HCT116 (cell line): ENCODE data around the gene CIT. TPM values are rescaled to one million over a fixed set of nuclear protein-coding genes. Genes with fewer than 3 reads are reported as not detected.

Experiments
- ATAC-seq: fragments of 200-7000 bp; cut with Tn5 transposase; 2 replicates; pipeline ENCODE4 v1.9.1; 2020; ENCODE audit warnings: mild to moderate bottlenecking, moderate library complexity
- BruUV-seq: library from RNA; stranded (reverse); fragments of 400-500 nt; replicated peaks from 2 replicates; lab custom pipeline; 2021; lab: Mats Ljungman, UMichigan
- CTCF ChIA-PET: fragments of 300-600 bp; sonication (Branson Sonifier 250); formaldehyde crosslinking; loops from one replicate; lab custom pipeline; 2021; ENCODE audit warnings: antibody characterized with exemption; lab: Charles Lee
- POLR2A ChIA-PET: fragments of 300-600, 350-600 bp; sonication (Branson Sonifier 250); formaldehyde crosslinking; loops from one replicate; lab custom pipeline; 2021; ENCODE audit warnings: antibody characterized with exemption; lab: Charles Lee
- RAD21 ChIA-PET, 2 experiments: fragments of 300-600 bp; sonication (Branson Sonifier 250); formaldehyde crosslinking; loops; one replicate each; lab custom pipeline; 2023; ENCODE audit warnings: low total read pairs in 2 of 2; ENCODE audit not compliant: uncharacterized antibody in 2 of 2, unreplicated experiment in 2 of 2, low non-redundant PET in 1 of 2; lab: Charles Lee
- DNase-seq: peaks from one replicate; pipeline ENCODE4 v3.0.0-alpha.2; 2010; ENCODE audit warnings: low read depth, low spot score
- H2AFZ ChIP-seq: fragments of 200-600 bp; shearing (Covaris generic), sonication (generic); 2 replicates; pipeline ENCODE4 v1.6.1; 2017; ENCODE audit warnings: low read depth, mixed run types, mixed read lengths, antibody characterized with exemption, low read length; ENCODE audit not compliant: poor library complexity, severe bottlenecking
- H3K27ac ChIP-seq: 2 replicates; pipeline ENCODE4 v1.5.1; 2012; ENCODE audit warnings: low read depth, low read length
- H3K27me3 ChIP-seq: fragments of 200-600 bp; sonication (generic); 2 replicates; pipeline ENCODE4 v1.6.1; 2016; ENCODE audit warnings: mixed run types, low read length, mixed read lengths; ENCODE audit not compliant: insufficient read depth
- H3K36me3 ChIP-seq, 2 experiments: fragments of 200-500 bp in 1 of 2; fragments of 200-600 bp in 1 of 2; sonication (Bioruptor generic) in 1 of 2; sonication (generic) in 1 of 2; 2 replicates each; pipeline versions ENCODE4 v1.5.1 to v1.6.1; 2014 to 2016; ENCODE audit warnings: low read length in 2 of 2, inconsistent platforms in 1 of 2, mixed read lengths in 1 of 2, mixed run types in 1 of 2; ENCODE audit not compliant: insufficient read depth in 2 of 2, control insufficient read depth in 1 of 2
- H3K4me1 ChIP-seq, 2 experiments: fragments of 200-600 bp in 1 of 2; sonication (generic) in 1 of 2; 2 replicates each; pipeline versions ENCODE4 v1.5.1 to v1.6.1; 2012 to 2017; ENCODE audit warnings: low read length in 2 of 2, inconsistent platforms in 1 of 2, mild to moderate bottlenecking in 1 of 2, mixed read lengths in 1 of 2, mixed run types in 1 of 2, moderate library complexity in 1 of 2; ENCODE audit not compliant: insufficient read depth in 2 of 2, control insufficient read depth in 1 of 2
- H3K4me2 ChIP-seq: fragments of 200-600 bp; sonication (generic); 2 replicates; pipeline ENCODE4 v1.6.1; 2017; ENCODE audit warnings: mixed run types, low read length, mixed read lengths
- H3K4me3 ChIP-seq, 2 experiments: fragments of 200-600 bp in 1 of 2; sonication (generic) in 1 of 2; replicated peaks in 1 of 2; 2 replicates each; pipeline ENCODE4 v1.5.1; 2011 to 2016; ENCODE audit warnings: low read length in 2 of 2, control low read depth in 1 of 2, low read depth in 1 of 2, mild to moderate bottlenecking in 1 of 2, mixed read lengths in 1 of 2, mixed run types in 1 of 2
- H3K79me2 ChIP-seq: fragments of 200-600 bp; sonication (generic); 2 replicates; pipeline ENCODE4 v1.6.1; 2017; ENCODE audit warnings: mild to moderate bottlenecking, mixed run types, low read length, moderate library complexity, mixed read lengths; ENCODE audit not compliant: insufficient read depth
- H3K9ac ChIP-seq: fragments of 200-600 bp; sonication (generic); 2 replicates; pipeline ENCODE4 v1.6.1; 2016; ENCODE audit warnings: low read length, mixed read lengths
- H3K9me2 ChIP-seq: fragments of 200-600 bp; sonication (generic), shearing (Covaris generic); 2 replicates; pipeline ENCODE4 v1.6.1; 2017; ENCODE audit warnings: mixed run types, mild to moderate bottlenecking, moderate library complexity; ENCODE audit not compliant: insufficient read depth
- H3K9me3 ChIP-seq, 2 experiments: fragments of 200-500 bp in 1 of 2; fragments of 200-600 bp in 1 of 2; sonication (Bioruptor generic) in 1 of 2; sonication (generic) in 1 of 2; 2 replicates each; pipeline ENCODE4 v1.6.1; 2014 to 2017; ENCODE audit warnings: low read length in 2 of 2, mixed read lengths in 2 of 2, inconsistent platforms in 1 of 2, low read depth in 1 of 2, mild to moderate bottlenecking in 1 of 2, mixed run types in 1 of 2, moderate library complexity in 1 of 2; ENCODE audit not compliant: control insufficient read depth in 1 of 2, insufficient read depth in 1 of 2
- H4K20me1 ChIP-seq: fragments of 200-600 bp; sonication (generic), shearing (Covaris generic); 2 replicates; pipeline ENCODE4 v1.6.1; 2017; ENCODE audit warnings: mixed run types, mild to moderate bottlenecking, moderate library complexity; ENCODE audit not compliant: insufficient read depth
- CBX3 ChIP-seq: IDR thresholded peaks from 2 replicates; pipeline ENCODE4 v1.6.1; 2012; ENCODE audit warnings: low read depth
- EGR1 ChIP-seq: IDR thresholded peaks from 2 replicates; pipeline ENCODE4 v1.6.1; 2012; ENCODE audit warnings: low read depth
- ELF1 ChIP-seq: IDR thresholded peaks from 2 replicates; pipeline ENCODE4 v1.6.1; 2012; ENCODE audit warnings: low read depth, borderline replicate concordance
- EZH2phosphoT487 ChIP-seq: fragments of 200-600 bp; IDR thresholded peaks from 2 replicates; pipeline ENCODE4 v1.6.1; 2018; ENCODE audit warnings: antibody characterized with exemption, borderline replicate concordance
- FOSL1 ChIP-seq: IDR thresholded peaks from 2 replicates; pipeline ENCODE4 v1.6.1; 2012; ENCODE audit warnings: low read depth
- POLR2A ChIP-seq: IDR thresholded peaks from 2 replicates; pipeline ENCODE4 v1.7.0; 2011; ENCODE audit warnings: borderline replicate concordance; ENCODE audit not compliant: insufficient read depth, insufficient read length; ENCODE audit errors: extremely low read depth
- RAD21 ChIP-seq: IDR thresholded peaks from 2 replicates; pipeline ENCODE4 v1.6.1; 2012; ENCODE audit warnings: low read depth, mild to moderate bottlenecking
- SIN3A ChIP-seq: IDR thresholded peaks from 2 replicates; pipeline ENCODE4 v1.6.1; 2012; ENCODE audit warnings: low read depth
- SRF ChIP-seq: IDR thresholded peaks from 2 replicates; pipeline ENCODE4 v1.6.1; 2012; ENCODE audit warnings: low read depth
- ZFX ChIP-seq: fragments of 450-650 bp; IDR thresholded peaks from 2 replicates; pipeline ENCODE4 v1.6.1; 2017
- ZNF274 ChIP-seq: fragments of 200-500 bp; sonication (Bioruptor generic); IDR thresholded peaks from 2 replicates; pipeline ENCODE4 v1.6.1; 2014; ENCODE audit warnings: mild to moderate bottlenecking, low read depth, low read length, inconsistent platforms
- intact Hi-C: fragments of 100-400 bp; cut with micrococcal nuclease; formaldehyde crosslinking; loops from 2 replicates; pipeline ENCODE4 v1.10.0; 2022
- total RNA-seq: library from RNA; stranded (reverse); gene quantifications from one replicate; pipeline ENCODE4 v1.2.1, GENCODE V29; 2021; ENCODE audit not compliant: unreplicated experiment
- TF ChIP-seq, protein P1 (sequence below), 3 experiments: fragments of 200-600 bp in 1 of 3; sonication (generic) in 1 of 3; IDR thresholded peaks in 2 of 3; conservative IDR thresholded peaks in 1 of 3; 2 replicates each; pipeline ENCODE4 v1.5.1; 2012 to 2017; ENCODE audit warnings: low read depth in 2 of 3, low read length in 2 of 3, antibody characterized with exemption in 1 of 3, borderline replicate concordance in 1 of 3, control low read depth in 1 of 3, mild to moderate bottlenecking in 1 of 3, mixed read lengths in 1 of 3, mixed run types in 1 of 3, moderate library complexity in 1 of 3; ENCODE audit not compliant: insufficient read depth in 1 of 3
- TF ChIP-seq, protein P2 (sequence below): IDR thresholded peaks from 2 replicates; pipeline ENCODE4 v1.6.1; 2012; ENCODE audit warnings: low read depth
- TF ChIP-seq, protein P3 (sequence below): IDR thresholded peaks from 2 replicates; pipeline ENCODE4 v1.6.1; 2012

CIT gene
- total RNA-seq, 1 experiment from 2014 or later = 54.2 TPM

DNA sequence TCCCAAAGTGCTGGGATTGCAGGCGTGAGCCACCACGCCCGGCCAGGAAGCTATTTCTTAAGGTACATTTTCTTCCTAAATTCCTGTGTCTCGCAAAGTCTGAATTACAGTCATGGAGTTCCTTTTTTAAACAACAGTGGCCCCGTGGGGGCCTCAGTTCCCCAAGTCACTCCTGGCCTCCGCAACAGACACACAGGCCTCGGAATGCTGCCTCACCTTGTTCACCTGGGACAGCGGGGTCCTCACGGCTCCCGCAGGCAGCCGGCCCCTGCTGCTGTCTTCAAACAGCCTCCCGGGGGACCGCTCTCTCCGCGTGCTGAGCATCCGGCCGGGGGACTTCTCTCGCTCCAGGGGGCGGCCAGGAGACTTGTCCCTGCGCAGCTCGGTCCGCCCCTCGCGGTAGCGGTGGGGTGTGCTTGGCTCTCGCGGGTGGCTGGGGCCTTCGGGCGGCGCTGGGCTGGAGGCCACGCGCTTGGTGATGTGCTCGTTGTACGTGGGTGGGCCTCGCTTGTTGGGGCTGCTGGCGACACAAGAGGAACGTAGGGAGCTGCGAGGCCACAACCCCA, 187.1 kb downstream of the CIT start:
- CTCF ChIA-PET = no interaction called here
- H3K36me3 ChIP-seq = peaks cover 9 to 18% of the 10 kb centered on the region in 2 experiments; a peak in 3 of 4 replicates
- no peak for DNase-seq
- no peak overlapping the region for H3K9ac ChIP-seq
- BruUV-seq = no TSS peak
- H2AFZ ChIP-seq = no peak overlapping the region
- TF ChIP-seq POLR2A = no peak
- no peak for TF ChIP-seq ZNF274
- TF ChIP-seq SIN3A = no peak
- no peak for TF ChIP-seq FOSL1
- no peak for TF ChIP-seq RAD21
- TF ChIP-seq, all 23 proteins: peak for 0
- Histone ChIP-seq H3K27ac (no peak overlapping the region), H3K79me2 (no peaks in the 10 kb centered on the region), H3K4me2 (no peak overlapping the region), H3K4me3 (no peak overlapping the region), H3K4me1 (no peaks in the 10 kb centered on the region), H3K27me3 (no peaks in the 10 kb centered on the region), H4K20me1 (no peaks in the 10 kb centered on the region), H3K9me3 (no peaks in the 10 kb centered on the region), H3K9me2 (no peaks in the 10 kb centered on the region)
- ChIA-PET RAD21 (no interaction called here), POLR2A (no interaction called here)
- intact Hi-C loops = no loop called here
- ATAC-seq = no peak

DNA sequence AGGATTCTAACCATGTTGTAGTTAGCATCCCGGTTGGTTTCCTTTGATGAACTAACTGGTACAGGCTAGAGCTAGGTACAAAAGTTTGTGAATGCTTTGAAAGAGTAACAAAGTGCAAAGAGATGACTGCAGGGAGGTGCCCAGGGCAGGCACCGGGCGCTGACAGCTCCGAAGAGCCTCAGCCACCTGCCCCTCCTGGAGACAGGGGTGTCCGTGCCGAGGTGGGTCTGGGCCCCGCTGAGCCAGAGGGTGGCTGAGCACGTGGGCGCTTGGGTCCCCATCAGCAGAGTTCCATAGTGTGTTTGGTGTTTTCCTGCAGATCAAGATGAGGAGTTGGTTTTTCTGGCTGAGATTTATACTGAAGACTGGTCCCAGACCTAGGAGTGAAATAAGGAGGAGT, 189.2 kb downstream of the CIT start:
- peaks cover 9 to 18% of the 10 kb centered on the region in 2 experiments; a peak in 3 of 4 replicates for H3K36me3 ChIP-seq
- H3K27ac ChIP-seq = no peak overlapping the region
- H4K20me1 ChIP-seq = no peaks in the 10 kb centered on the region
- DNase-seq (no peak), ATAC-seq (no peak)
- H3K9me2 ChIP-seq = no peaks in the 10 kb centered on the region
- ChIA-PET POLR2A (no interaction called here), CTCF (interaction anchor here (0.7 kb wide), 1 partner anchor 668 kb away, joined by 3 read pairs; no protein-coding TSS in a partner anchor), RAD21 (no interaction called here)
- no peaks in the 10 kb centered on the region for H3K9me3 ChIP-seq
- intact Hi-C loops = no loop called here
- no peaks in the 10 kb centered on the region for H3K4me1 ChIP-seq
- no peak overlapping the region for H3K4me3 ChIP-seq
- H3K27me3 ChIP-seq = no peaks in the 10 kb centered on the region
- H3K79me2 ChIP-seq = no peaks in the 10 kb centered on the region
- BruUV-seq = no TSS peak
- H3K9ac ChIP-seq = no peak overlapping the region
- H2AFZ ChIP-seq = no peak overlapping the region
- H3K4me2 ChIP-seq = no peak overlapping the region
- TF ChIP-seq, protein P1, sequence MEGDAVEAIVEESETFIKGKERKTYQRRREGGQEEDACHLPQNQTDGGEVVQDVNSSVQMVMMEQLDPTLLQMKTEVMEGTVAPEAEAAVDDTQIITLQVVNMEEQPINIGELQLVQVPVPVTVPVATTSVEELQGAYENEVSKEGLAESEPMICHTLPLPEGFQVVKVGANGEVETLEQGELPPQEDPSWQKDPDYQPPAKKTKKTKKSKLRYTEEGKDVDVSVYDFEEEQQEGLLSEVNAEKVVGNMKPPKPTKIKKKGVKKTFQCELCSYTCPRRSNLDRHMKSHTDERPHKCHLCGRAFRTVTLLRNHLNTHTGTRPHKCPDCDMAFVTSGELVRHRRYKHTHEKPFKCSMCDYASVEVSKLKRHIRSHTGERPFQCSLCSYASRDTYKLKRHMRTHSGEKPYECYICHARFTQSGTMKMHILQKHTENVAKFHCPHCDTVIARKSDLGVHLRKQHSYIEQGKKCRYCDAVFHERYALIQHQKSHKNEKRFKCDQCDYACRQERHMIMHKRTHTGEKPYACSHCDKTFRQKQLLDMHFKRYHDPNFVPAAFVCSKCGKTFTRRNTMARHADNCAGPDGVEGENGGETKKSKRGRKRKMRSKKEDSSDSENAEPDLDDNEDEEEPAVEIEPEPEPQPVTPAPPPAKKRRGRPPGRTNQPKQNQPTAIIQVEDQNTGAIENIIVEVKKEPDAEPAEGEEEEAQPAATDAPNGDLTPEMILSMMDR (IDR thresholded peaks at IDR 0.05 in 2 of 3, conservative IDR thresholded peaks at IDR 0.05 in 1 of 3; ENCODE audit: borderline replicate concordance in 1 of 3, insufficient read depth in 1 of 3, low read depth in 2 of 3, low read length in 2 of 3) = no peak
- TF ChIP-seq, protein P2, sequence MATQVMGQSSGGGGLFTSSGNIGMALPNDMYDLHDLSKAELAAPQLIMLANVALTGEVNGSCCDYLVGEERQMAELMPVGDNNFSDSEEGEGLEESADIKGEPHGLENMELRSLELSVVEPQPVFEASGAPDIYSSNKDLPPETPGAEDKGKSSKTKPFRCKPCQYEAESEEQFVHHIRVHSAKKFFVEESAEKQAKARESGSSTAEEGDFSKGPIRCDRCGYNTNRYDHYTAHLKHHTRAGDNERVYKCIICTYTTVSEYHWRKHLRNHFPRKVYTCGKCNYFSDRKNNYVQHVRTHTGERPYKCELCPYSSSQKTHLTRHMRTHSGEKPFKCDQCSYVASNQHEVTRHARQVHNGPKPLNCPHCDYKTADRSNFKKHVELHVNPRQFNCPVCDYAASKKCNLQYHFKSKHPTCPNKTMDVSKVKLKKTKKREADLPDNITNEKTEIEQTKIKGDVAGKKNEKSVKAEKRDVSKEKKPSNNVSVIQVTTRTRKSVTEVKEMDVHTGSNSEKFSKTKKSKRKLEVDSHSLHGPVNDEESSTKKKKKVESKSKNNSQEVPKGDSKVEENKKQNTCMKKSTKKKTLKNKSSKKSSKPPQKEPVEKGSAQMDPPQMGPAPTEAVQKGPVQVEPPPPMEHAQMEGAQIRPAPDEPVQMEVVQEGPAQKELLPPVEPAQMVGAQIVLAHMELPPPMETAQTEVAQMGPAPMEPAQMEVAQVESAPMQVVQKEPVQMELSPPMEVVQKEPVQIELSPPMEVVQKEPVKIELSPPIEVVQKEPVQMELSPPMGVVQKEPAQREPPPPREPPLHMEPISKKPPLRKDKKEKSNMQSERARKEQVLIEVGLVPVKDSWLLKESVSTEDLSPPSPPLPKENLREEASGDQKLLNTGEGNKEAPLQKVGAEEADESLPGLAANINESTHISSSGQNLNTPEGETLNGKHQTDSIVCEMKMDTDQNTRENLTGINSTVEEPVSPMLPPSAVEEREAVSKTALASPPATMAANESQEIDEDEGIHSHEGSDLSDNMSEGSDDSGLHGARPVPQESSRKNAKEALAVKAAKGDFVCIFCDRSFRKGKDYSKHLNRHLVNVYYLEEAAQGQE = no peak
- TF ChIP-seq, protein P3, sequence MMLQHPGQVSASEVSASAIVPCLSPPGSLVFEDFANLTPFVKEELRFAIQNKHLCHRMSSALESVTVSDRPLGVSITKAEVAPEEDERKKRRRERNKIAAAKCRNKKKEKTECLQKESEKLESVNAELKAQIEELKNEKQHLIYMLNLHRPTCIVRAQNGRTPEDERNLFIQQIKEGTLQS = no peak
- TF ChIP-seq SRF = no peak
- TF ChIP-seq RAD21 = no peak
- TF ChIP-seq CBX3 = no peak
- no peak for TF ChIP-seq POLR2A
- no peak for TF ChIP-seq EGR1
- TF ChIP-seq SIN3A = no peak
- TF ChIP-seq EZH2phosphoT487 = no peak
- no peak for TF ChIP-seq ELF1
- no peak for TF ChIP-seq FOSL1
- TF ChIP-seq ZFX = no peak
